Nephron (organoid): Measurements from ENCODE around the gene GATC.
A peak's percentile ranks its signal among the peaks of the same experiment; 100 is the strongest.
"Not testable (repeated sequence)": the region's sequence is repeated elsewhere in the genome, so short reads cannot be mapped to it uniquely, and the experiment has no call there.

ENCODE experiments used
- H3K27ac Mint-ChIP-seq, 3 experiments: 2 replicates each; pipeline ENCODE4 v1.8.0; 2020; ENCODE audit warnings: mixed read lengths in 3 of 3, mild to moderate bottlenecking in 2 of 3, moderate library complexity in 1 of 3
- H3K27me3 Mint-ChIP-seq: 2 replicates; pipeline ENCODE4 v1.8.0; 2021; ENCODE audit warnings: low read depth, mild to moderate bottlenecking, moderate library complexity, mixed read lengths
- H3K36me3 Mint-ChIP-seq: 2 replicates; pipeline ENCODE4 v1.8.0; 2020; ENCODE audit warnings: low read depth, mixed read lengths
- H3K4me1 Mint-ChIP-seq: 2 replicates; pipeline ENCODE4 v1.8.0; 2020; ENCODE audit warnings: mixed read lengths
- H3K4me3 Mint-ChIP-seq, 3 experiments: 2 replicates each; pipeline ENCODE4 v1.8.0; 2020; ENCODE audit warnings: mild to moderate bottlenecking in 3 of 3, mixed read lengths in 3 of 3, moderate library complexity in 2 of 3
- H3K9me3 Mint-ChIP-seq: 2 replicates; pipeline ENCODE4 v1.8.0; 2020; ENCODE audit warnings: mixed read lengths
- TF ChIP-seq, protein P1 (sequence below), 3 experiments: fragments of 200-600 bp; sonication (generic); IDR thresholded peaks; one replicate each; pipeline ENCODE4 v1.5.0; 2021; ENCODE audit warnings: antibody characterized with exemption in 3 of 3; ENCODE audit not compliant: unreplicated experiment in 3 of 3

The GATC gene

DNA sequence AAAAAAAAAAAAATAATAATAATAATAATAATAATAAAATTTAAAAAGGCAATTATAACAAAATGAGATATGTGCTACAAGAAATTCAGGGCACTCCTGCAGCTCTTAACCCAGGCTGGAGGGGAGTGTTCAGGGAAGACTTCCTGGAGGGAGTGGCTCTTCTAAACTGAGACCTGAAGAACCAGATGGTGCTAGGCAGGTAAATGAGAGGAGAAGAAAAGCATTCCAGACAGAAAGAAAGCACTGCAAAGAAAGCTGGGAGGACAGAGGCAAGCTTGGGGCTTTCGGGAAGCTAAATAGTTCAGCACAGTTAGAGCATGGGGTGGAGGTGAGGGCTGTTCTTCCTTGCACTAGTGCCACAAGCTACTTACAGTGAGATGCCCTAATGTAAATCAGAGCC is 33.2 kb downstream of the GATC start:
- H3K27ac Mint-ChIP-seq: no peak overlapping the region
- TF ChIP-seq, protein P1, sequence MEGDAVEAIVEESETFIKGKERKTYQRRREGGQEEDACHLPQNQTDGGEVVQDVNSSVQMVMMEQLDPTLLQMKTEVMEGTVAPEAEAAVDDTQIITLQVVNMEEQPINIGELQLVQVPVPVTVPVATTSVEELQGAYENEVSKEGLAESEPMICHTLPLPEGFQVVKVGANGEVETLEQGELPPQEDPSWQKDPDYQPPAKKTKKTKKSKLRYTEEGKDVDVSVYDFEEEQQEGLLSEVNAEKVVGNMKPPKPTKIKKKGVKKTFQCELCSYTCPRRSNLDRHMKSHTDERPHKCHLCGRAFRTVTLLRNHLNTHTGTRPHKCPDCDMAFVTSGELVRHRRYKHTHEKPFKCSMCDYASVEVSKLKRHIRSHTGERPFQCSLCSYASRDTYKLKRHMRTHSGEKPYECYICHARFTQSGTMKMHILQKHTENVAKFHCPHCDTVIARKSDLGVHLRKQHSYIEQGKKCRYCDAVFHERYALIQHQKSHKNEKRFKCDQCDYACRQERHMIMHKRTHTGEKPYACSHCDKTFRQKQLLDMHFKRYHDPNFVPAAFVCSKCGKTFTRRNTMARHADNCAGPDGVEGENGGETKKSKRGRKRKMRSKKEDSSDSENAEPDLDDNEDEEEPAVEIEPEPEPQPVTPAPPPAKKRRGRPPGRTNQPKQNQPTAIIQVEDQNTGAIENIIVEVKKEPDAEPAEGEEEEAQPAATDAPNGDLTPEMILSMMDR (IDR thresholded peaks at IDR 0.05; ENCODE audit: unreplicated experiment in 3 of 3): no peak
- H3K4me1 Mint-ChIP-seq: peaks cover 26% of the 10 kb centered on the region
- no peaks in the 10 kb centered on the region for H3K9me3 Mint-ChIP-seq
- no peak overlapping the region for H3K4me3 Mint-ChIP-seq
- H3K27me3 Mint-ChIP-seq: no peaks in the 10 kb centered on the region
- H3K36me3 Mint-ChIP-seq: peaks cover 8% of the 10 kb centered on the region

DNA sequence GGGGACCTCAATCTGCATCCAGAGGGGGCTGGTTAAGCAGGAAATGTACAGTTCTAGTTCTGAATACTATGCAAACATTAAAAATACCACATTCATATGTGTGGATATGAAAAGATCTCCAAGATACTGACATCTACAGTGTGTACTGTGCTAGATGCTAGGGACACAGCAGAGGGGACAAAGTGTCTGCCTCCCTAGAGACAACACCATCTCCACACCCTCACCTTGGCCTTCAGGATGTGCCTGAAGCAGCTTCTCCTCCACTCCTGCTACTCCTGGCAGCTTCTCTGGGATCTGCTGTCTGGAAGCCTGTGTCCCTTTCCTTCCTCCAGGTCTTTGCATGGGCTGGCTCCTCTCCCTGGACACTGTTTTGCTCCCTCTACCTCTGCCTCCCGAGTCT is 34.0 kb downstream of the GATC start:
- Mint-ChIP-seq H3K27ac (peak overlapping the region in 1 of 3 experiments; percentile 14), H3K4me1 (peaks cover 20% of the 10 kb centered on the region), H3K27me3 (no peaks in the 10 kb centered on the region), H3K9me3 (no peaks in the 10 kb centered on the region), H3K4me3 (no peak overlapping the region), H3K36me3 (peaks cover 8% of the 10 kb centered on the region)
- TF ChIP-seq, protein P1 (IDR thresholded peaks at IDR 0.05; ENCODE audit: unreplicated experiment in 3 of 3): no peak

DNA sequence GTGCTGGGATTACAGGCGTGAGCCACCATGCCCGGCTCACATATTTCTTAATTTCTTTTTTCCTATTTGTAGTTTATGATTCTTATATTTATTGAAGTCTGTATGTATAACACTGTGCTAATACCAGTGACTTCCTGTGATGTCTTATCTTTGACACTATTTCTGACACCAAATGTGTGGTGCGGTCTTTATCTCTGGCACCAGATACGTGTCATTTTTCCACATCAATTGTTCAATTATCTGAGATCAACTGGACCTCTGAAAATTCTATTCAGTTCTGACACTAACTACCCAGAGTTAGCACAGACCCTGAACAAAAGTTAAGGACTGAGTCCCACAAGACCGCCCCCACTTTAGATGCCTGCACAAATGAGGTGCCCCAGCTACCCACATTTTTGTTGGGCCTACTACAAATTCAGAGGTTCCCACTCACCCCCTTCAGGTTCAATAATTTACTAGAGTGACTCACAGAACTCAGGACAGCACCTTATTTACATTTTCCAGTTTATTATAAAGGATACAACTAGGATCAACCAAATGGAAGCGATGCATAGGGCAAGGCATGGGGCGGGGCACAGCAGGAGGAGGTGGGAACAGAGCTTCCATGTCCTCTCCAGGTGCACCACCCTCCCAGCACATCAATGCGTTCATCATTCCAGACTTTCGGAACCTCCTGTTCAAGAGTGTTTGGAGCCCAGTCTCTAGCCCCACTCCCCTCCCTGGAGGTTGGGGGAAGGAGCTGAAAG is 35.0 kb downstream of the GATC start:
- no peaks in the 10 kb centered on the region for H3K9me3 Mint-ChIP-seq
- no peak overlapping the region for H3K4me3 Mint-ChIP-seq

DNA sequence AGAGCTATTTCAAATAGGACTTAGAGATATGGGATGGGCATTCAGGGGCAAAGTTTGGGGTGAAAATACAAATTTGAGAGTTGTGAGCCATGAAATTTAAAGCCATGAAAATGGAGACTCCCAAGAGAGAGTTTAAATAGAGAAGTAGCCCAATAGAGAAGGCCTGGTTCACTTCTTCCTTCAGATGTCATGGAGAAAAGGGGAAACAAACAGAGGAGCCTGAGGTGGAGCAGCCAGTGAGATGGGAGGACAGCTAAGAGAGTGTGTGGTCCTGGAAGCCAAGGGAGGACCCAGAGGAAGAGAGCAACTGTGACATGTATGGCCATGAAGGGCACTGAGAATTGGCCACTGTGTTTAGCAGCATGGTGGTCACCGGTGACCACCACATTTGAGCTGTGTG is 37.4 kb downstream of the GATC start:
- H3K27me3 Mint-ChIP-seq: no peaks in the 10 kb centered on the region
- peak overlapping the region in 2 of 3 experiments; percentile 6 to 8 for H3K27ac Mint-ChIP-seq
- TF ChIP-seq, protein P1 (IDR thresholded peaks at IDR 0.05; ENCODE audit: unreplicated experiment in 3 of 3): no peak
- H3K36me3 Mint-ChIP-seq: peaks cover 15% of the 10 kb centered on the region
- no peak overlapping the region for H3K4me3 Mint-ChIP-seq
- no peaks in the 10 kb centered on the region for H3K9me3 Mint-ChIP-seq
- peaks cover 25% of the 10 kb centered on the region for H3K4me1 Mint-ChIP-seq

More for the DNA sequence above, 35.0 kb downstream of the GATC start:
- Mint-ChIP-seq H3K4me1 (peaks cover 18% of the 10 kb centered on the region), H3K27ac (no peak overlapping the region), H3K36me3 (peaks cover 8% of the 10 kb centered on the region), H3K27me3 (no peaks in the 10 kb centered on the region)
- TF ChIP-seq, protein P1 (IDR thresholded peaks at IDR 0.05; ENCODE audit: unreplicated experiment in 3 of 3): no peak

DNA sequence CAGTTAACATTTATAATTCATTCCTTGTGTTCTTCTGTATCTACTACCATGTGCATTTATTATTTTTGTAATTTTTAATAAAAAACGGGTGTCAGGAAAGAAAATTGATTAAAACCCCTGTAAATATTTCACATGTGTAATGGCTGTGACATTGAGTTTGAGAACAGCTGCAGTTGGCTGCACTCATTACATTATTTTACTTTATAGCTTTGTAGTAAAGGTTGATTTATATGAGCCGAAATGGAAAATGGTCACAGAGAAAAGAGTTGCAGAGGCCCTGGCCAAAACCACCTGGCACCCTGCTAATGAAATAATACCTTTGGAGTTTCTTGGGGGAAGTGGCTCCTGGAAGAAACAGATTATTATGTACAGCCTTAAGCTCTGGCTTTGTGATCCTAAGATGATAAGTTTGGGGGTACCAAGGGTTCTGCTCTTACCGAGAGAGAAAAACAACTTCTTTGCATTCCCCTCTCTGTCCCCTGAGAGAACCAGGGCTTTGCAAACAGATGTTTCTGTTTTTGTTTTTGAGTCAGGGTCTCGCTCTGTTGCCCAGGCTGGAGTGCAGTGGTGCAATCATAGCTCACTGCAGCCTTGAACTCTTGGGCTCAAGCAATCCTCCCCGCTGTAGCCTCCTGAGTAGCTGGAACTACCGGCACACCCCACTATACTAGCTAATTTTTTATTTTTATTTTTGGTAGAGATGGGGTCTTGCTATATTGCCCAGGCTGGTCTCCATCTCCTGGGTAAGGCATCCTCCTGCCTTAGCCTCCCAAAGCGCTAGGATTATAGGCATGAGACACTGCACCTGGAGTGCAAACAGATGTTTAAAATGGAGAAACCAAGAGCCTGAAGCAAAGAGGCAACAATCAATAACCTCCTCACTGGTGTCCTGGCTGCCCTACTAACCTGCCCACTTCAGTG is 40.0 kb downstream of the GATC start:
- Mint-ChIP-seq H3K4me3 (no peak overlapping the region), H3K9me3 (no peaks in the 10 kb centered on the region), H3K27ac (peak overlapping the region in 2 of 3 experiments; percentile 25 to 28), H3K4me1 (peaks cover 44% of the 10 kb centered on the region), H3K36me3 (peaks cover 33% of the 10 kb centered on the region), H3K27me3 (no peaks in the 10 kb centered on the region)
- TF ChIP-seq, protein P1 (IDR thresholded peaks at IDR 0.05; ENCODE audit: unreplicated experiment in 3 of 3): no peak

DNA sequence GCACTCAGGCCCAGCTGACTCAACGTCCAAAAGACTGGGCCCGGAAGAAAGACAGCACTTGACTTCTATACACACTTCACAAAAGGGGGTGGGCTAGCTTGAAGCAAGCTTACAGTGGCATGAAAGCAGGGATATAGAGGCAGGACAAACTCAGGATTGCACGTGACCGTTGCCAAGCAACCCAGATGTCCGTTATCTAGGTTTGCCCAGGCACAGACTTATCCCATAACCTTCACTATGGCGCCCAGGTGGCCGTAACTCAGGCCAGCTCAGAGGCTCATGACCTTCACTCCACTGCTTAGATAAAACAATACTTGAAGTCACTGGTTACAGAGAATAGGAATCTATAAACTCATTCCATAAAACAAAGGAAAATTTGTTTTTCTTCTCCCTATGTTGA is 41.3 kb downstream of the GATC start:
- not testable (repeated sequence) for H3K9me3 Mint-ChIP-seq, H3K27me3 Mint-ChIP-seq, H3K4me3 Mint-ChIP-seq
- Mint-ChIP-seq H3K4me1 (peaks cover 47% of the 10 kb centered on the region), H3K27ac (peak overlapping the region; percentile 59 to 95 (median 90)), H3K36me3 (peaks cover 32% of the 10 kb centered on the region)
